CD1c-positive myeloid dendritic cell (primary cell): Measurements from ENCODE around the gene MLF2.

ENCODE experiments used
- DNase-seq: peaks from one replicate; pipeline ENCODE4 v3.0.0-alpha.2; 2016; ENCODE audit errors: extremely low spot score

MLF2 gene

GRCh38 chr12:6778574-6779550 is 25.9 kb upstream of the MLF2 start:
- DNase-seq, result peak; percentile 93

- no peak for DNase-seq
Measured at GRCh38 chr12:6778217-6778573, 25.3 kb upstream of the MLF2 start.

GRCh38 chr12:6777386-6777785 is 24.4 kb upstream of the MLF2 start:
- DNase-seq, result no peak

- no peak for DNase-seq
Measured at GRCh38 chr12:6775185-6776174, 22.5 kb upstream of the MLF2 start.

- DNase-seq, result no peak
Measured at GRCh38 chr12:6774499-6775062, 21.6 kb upstream of the MLF2 start.

GRCh38 chr12:6773590-6774351 is 20.8 kb upstream of the MLF2 start:
- DNase-seq, result no peak

- no peak for DNase-seq
Measured at GRCh38 chr12:6772726-6773589, 20.0 kb upstream of the MLF2 start.

- peak; percentile 31 for DNase-seq
Measured at GRCh38 chr12:6772331-6772695, 19.4 kb upstream of the MLF2 start, which contains the start of gene LAG3. TSS of gene LAG3 (plus strand) at chr12:6772520. CDS start at chr12:6772853, 333 bp downstream.

- no peak for DNase-seq
Measured at GRCh38 chr12:6771509-6772330, 18.8 kb upstream of the MLF2 start.

GRCh38 chr12:6771091-6771495 is 18.2 kb upstream of the MLF2 start:
- peak; percentile 88 for DNase-seq

GRCh38 chr12:6770600-6770999 is 17.7 kb upstream of the MLF2 start:
- DNase-seq, result no peak

- DNase-seq, result no peak
Measured at GRCh38 chr12:6770094-6770493, 17.2 kb upstream of the MLF2 start.

- DNase-seq, result no peak
Measured at GRCh38 chr12:6769666-6770065, 16.7 kb upstream of the MLF2 start.

- no peak for DNase-seq
Measured at GRCh38 chr12:6768990-6769389, 16.0 kb upstream of the MLF2 start.

GRCh38 chr12:6768437-6768914 is 15.5 kb upstream of the MLF2 start:
- no peak for DNase-seq

- DNase-seq, result no peak
Measured at GRCh38 chr12:6767353-6768319, 14.7 kb upstream of the MLF2 start.

GRCh38 chr12:6766651-6767349 is 13.9 kb upstream of the MLF2 start:
- peak; percentile 78 for DNase-seq
